ENCODE results near the gene RXFP3. TPM values are rescaled to one million over a fixed set of nuclear protein-coding genes. Genes with fewer than 3 reads are reported as not detected.
"Not testable (repeated sequence)": the region's sequence is repeated elsewhere in the genome, so short reads cannot be mapped to it uniquely, and the experiment has no call there.

RXFP3 gene
- total RNA-seq, 1 donor from 2014 or later, result not detected

DNA sequence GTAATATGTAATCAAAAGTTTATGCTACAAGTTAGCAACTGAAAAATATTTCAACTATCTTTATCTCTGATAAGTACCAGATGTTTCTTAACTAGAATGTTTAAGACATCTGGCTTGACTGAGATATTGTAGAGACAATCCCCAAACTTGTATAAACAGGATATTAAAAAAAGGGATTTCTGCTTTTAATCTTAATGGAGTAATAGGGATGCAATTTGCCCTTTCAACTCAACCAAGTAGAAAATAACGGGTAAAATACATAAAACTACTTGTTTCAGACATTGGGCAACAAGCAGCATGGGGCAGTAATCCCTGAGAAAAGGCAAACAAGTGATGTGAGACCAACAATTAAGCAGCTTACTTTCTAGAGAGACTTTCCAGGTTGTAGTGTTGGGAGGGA, 35.0 kb upstream of the RXFP3 start:
- no peaks in the 10 kb centered on the region for H3K4me1 ChIP-seq (ENCODE audit: insufficient read depth, low read length)
- no peak for FAIRE-seq
- no peak overlapping the region for H2AFZ ChIP-seq (ENCODE audit: low read depth, low read length)
- H4K20me1 ChIP-seq (ENCODE audit: insufficient read depth, low read length), result no peaks in the 10 kb centered on the region
- H3K27me3 Mint-ChIP-seq (ENCODE audit: low read depth, unreplicated experiment), result no peaks in the 10 kb centered on the region
- H3K9me3 ChIP-seq (ENCODE audit: insufficient read depth, low read depth, low read length), result no peaks in the 10 kb centered on the region
- no peak overlapping the region for H3K4me2 ChIP-seq (ENCODE audit: low read length)
- DNase-seq (ENCODE audit: low read depth), result no peak
- no peak overlapping the region for H3K9ac ChIP-seq (ENCODE audit: low read length)
- H3K9me3 Mint-ChIP-seq (ENCODE audit: unreplicated experiment), result peaks cover 14% of the 10 kb centered on the region
- H3K4me1 Mint-ChIP-seq (ENCODE audit: low read depth, unreplicated experiment), result no peaks in the 10 kb centered on the region
- no peaks in the 10 kb centered on the region for H3K79me2 ChIP-seq (ENCODE audit: insufficient read depth, low read length)
- no peaks in the 10 kb centered on the region for H3K27me3 ChIP-seq (ENCODE audit: insufficient read depth, low read length)
- no peak for TF ChIP-seq EZH2 (IDR thresholded peaks at IDR 0.05; ENCODE audit: insufficient read depth, low read length)
- TF ChIP-seq, protein P1, sequence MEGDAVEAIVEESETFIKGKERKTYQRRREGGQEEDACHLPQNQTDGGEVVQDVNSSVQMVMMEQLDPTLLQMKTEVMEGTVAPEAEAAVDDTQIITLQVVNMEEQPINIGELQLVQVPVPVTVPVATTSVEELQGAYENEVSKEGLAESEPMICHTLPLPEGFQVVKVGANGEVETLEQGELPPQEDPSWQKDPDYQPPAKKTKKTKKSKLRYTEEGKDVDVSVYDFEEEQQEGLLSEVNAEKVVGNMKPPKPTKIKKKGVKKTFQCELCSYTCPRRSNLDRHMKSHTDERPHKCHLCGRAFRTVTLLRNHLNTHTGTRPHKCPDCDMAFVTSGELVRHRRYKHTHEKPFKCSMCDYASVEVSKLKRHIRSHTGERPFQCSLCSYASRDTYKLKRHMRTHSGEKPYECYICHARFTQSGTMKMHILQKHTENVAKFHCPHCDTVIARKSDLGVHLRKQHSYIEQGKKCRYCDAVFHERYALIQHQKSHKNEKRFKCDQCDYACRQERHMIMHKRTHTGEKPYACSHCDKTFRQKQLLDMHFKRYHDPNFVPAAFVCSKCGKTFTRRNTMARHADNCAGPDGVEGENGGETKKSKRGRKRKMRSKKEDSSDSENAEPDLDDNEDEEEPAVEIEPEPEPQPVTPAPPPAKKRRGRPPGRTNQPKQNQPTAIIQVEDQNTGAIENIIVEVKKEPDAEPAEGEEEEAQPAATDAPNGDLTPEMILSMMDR (IDR thresholded peaks at IDR 0.05; ENCODE audit: insufficient read depth, low read depth, low read length), result no peak
- H3K36me3 ChIP-seq (ENCODE audit: insufficient read depth, low read length), result no peaks in the 10 kb centered on the region
- no peak overlapping the region for H3K27ac ChIP-seq (ENCODE audit: low read depth, low read length)
- H3K27ac Mint-ChIP-seq (ENCODE audit: unreplicated experiment), result no peak overlapping the region
- H3K36me3 Mint-ChIP-seq (ENCODE audit: low read depth, unreplicated experiment), result peaks cover 5% of the 10 kb centered on the region
- no peak overlapping the region for H3K4me3 ChIP-seq (ENCODE audit: insufficient read depth, low read depth, low read length)
- no peak overlapping the region for H3K4me3 Mint-ChIP-seq (ENCODE audit: unreplicated experiment)

DNA sequence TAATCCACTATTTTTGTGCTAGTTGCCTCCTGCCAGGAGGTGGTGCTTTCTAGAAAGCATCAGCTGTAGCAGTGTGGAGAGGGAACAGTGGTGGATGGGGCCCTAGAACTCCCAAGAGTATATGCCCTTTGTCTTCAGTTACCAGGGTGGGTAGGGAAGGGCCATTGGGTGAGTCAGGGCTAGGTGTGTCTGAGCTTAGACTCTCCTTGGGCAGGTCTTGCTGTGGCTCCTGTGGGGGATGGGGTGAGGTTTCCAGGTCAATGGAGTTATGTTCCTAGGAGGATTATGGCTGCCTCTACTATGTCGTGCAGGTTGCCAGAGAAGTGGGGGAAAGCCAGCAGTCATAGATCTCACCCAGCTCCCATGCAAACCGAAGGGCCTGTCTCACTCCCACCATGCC, 33.1 kb upstream of the RXFP3 start:
- Histone ChIP-seq H3K36me3 (ENCODE audit: insufficient read depth, low read length) (no peaks in the 10 kb centered on the region), H3K4me1 (ENCODE audit: insufficient read depth, low read length) (no peaks in the 10 kb centered on the region), H3K9ac (ENCODE audit: low read length) (no peak overlapping the region), H3K27me3 (ENCODE audit: insufficient read depth, low read length) (no peaks in the 10 kb centered on the region), H2AFZ (ENCODE audit: low read depth, low read length) (no peak overlapping the region), H4K20me1 (ENCODE audit: insufficient read depth, low read length) (no peaks in the 10 kb centered on the region), H3K9me3 (ENCODE audit: insufficient read depth, low read depth, low read length) (no peaks in the 10 kb centered on the region), H3K79me2 (ENCODE audit: insufficient read depth, low read length) (no peaks in the 10 kb centered on the region), H3K4me3 (ENCODE audit: insufficient read depth, low read depth, low read length) (no peak overlapping the region), H3K27ac (ENCODE audit: low read depth, low read length) (no peak overlapping the region), H3K4me2 (ENCODE audit: low read length) (no peak overlapping the region)
- FAIRE-seq (no peak), DNase-seq (ENCODE audit: low read depth) (no peak)
- H3K9me3 Mint-ChIP-seq (ENCODE audit: unreplicated experiment), result peaks cover 23% of the 10 kb centered on the region
- H3K36me3 Mint-ChIP-seq (ENCODE audit: low read depth, unreplicated experiment), result peaks cover 5% of the 10 kb centered on the region
- no peak overlapping the region for H3K4me3 Mint-ChIP-seq (ENCODE audit: unreplicated experiment)
- H3K4me1 Mint-ChIP-seq (ENCODE audit: low read depth, unreplicated experiment), result no peaks in the 10 kb centered on the region
- TF ChIP-seq, protein P1 (IDR thresholded peaks at IDR 0.05; ENCODE audit: insufficient read depth, low read depth, low read length), result no peak
- TF ChIP-seq EZH2 (IDR thresholded peaks at IDR 0.05; ENCODE audit: insufficient read depth, low read length), result no peak
- no peak overlapping the region for H3K27ac Mint-ChIP-seq (ENCODE audit: unreplicated experiment)
- H3K27me3 Mint-ChIP-seq (ENCODE audit: low read depth, unreplicated experiment), result no peaks in the 10 kb centered on the region

DNA sequence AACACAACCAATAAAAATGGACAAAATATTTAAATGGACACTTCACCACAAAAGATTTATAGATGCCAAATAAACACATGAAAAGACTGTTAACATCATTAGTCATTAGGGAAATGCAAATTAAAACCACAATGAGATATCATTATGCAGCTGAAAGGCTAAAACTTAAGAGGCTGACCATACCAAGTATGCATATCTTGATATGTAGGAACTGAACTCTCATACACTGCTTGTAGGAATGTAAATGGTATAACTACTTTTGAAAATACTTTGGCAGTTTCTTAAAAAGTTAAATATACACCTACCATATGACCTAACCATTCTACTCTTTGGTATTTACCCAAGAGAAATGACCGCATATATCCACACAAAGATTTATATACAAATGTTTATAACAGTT, 30.8 kb upstream of the RXFP3 start:
- FAIRE-seq (peak; percentile 20), DNase-seq (ENCODE audit: low read depth) (peak; percentile 83)
- Mint-ChIP-seq H3K27ac (ENCODE audit: unreplicated experiment) (no peak overlapping the region), H3K4me1 (ENCODE audit: low read depth, unreplicated experiment) (no peaks in the 10 kb centered on the region), H3K4me3 (ENCODE audit: unreplicated experiment) (no peak overlapping the region), H3K27me3 (ENCODE audit: low read depth, unreplicated experiment) (peaks cover 4% of the 10 kb centered on the region), H3K9me3 (ENCODE audit: unreplicated experiment) (peaks cover 27% of the 10 kb centered on the region), H3K36me3 (ENCODE audit: low read depth, unreplicated experiment) (peaks cover 5% of the 10 kb centered on the region)
- Histone ChIP-seq H3K27ac (ENCODE audit: low read depth, low read length) (no peak overlapping the region), H3K36me3 (ENCODE audit: insufficient read depth, low read length) (no peaks in the 10 kb centered on the region), H2AFZ (ENCODE audit: low read depth, low read length) (no peak overlapping the region), H4K20me1 (ENCODE audit: insufficient read depth, low read length) (no peaks in the 10 kb centered on the region), H3K4me2 (ENCODE audit: low read length) (no peak overlapping the region), H3K79me2 (ENCODE audit: insufficient read depth, low read length) (no peaks in the 10 kb centered on the region), H3K9me3 (ENCODE audit: insufficient read depth, low read depth, low read length) (no peaks in the 10 kb centered on the region), H3K9ac (ENCODE audit: low read length) (no peak overlapping the region), H3K4me3 (ENCODE audit: insufficient read depth, low read depth, low read length) (no peak overlapping the region), H3K4me1 (ENCODE audit: insufficient read depth, low read length) (no peaks in the 10 kb centered on the region), H3K27me3 (ENCODE audit: insufficient read depth, low read length) (no peaks in the 10 kb centered on the region)
- TF ChIP-seq, protein P1 (IDR thresholded peaks at IDR 0.05; ENCODE audit: insufficient read depth, low read depth, low read length), result no peak
- TF ChIP-seq EZH2 (IDR thresholded peaks at IDR 0.05; ENCODE audit: insufficient read depth, low read length), result no peak

DNA sequence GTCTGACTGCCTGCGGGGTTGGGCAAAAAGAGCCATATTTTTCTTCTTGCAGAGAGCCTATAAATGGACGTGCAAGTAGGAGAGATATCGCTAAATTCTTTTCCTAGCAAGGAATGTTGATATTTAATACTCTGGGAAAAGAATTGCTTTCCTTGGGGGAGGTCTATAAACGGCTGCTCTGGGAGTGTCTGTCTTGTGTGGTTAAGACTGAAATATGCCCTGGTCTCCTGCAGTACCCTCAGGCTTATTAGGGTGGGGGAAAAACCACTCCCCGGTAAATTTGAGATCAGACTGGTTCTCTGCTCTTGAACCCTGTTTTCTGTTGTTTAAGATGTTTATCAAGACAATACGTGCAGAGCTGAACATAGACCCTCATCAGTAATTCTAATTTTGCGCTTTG, 29.9 kb upstream of the RXFP3 start:
- not testable (repeated sequence) for FAIRE-seq; H3K27ac ChIP-seq (ENCODE audit: low read depth, low read length); H3K36me3 ChIP-seq (ENCODE audit: insufficient read depth, low read length); H3K27me3 Mint-ChIP-seq (ENCODE audit: low read depth, unreplicated experiment); H3K4me3 ChIP-seq (ENCODE audit: insufficient read depth, low read depth, low read length); H3K27ac Mint-ChIP-seq (ENCODE audit: unreplicated experiment); H3K4me3 Mint-ChIP-seq (ENCODE audit: unreplicated experiment); H2AFZ ChIP-seq (ENCODE audit: low read depth, low read length); H3K79me2 ChIP-seq (ENCODE audit: insufficient read depth, low read length); H3K9ac ChIP-seq (ENCODE audit: low read length); H3K4me2 ChIP-seq (ENCODE audit: low read length); H3K4me1 ChIP-seq (ENCODE audit: insufficient read depth, low read length); H3K27me3 ChIP-seq (ENCODE audit: insufficient read depth, low read length); H4K20me1 ChIP-seq (ENCODE audit: insufficient read depth, low read length); H3K9me3 ChIP-seq (ENCODE audit: insufficient read depth, low read depth, low read length); H3K36me3 Mint-ChIP-seq (ENCODE audit: low read depth, unreplicated experiment); H3K4me1 Mint-ChIP-seq (ENCODE audit: low read depth, unreplicated experiment)
- peak; percentile 7 for DNase-seq (ENCODE audit: low read depth)
- peaks cover 27% of the 10 kb centered on the region for H3K9me3 Mint-ChIP-seq (ENCODE audit: unreplicated experiment)

Measured in astrocyte (in vitro differentiated cells and primary cell).